A549 (cell line): ENCODE measurements around the gene TBC1D21.

Source experiments
- CBX2 ChIP-seq: fragments of 200-600 bp; sonication (generic); IDR thresholded peaks from 2 replicates; pipeline ENCODE4 v1.6.1; 2016; ENCODE audit warnings: low read depth, mild to moderate bottlenecking, borderline replicate concordance
- CTCF ChIP-seq: fragments of >200 bp; sonication (Bioruptor Twin); formaldehyde crosslinking; IDR thresholded peaks from 3 replicates; pipeline ENCODE4 v1.5.1; 2016
- EP300 ChIP-seq, 2 experiments: fragments of >200 bp; sonication (Bioruptor Twin); formaldehyde crosslinking; IDR thresholded peaks; 2 replicates in 1 of 2; 3 replicates in 1 of 2; pipeline ENCODE4 v1.6.1; 2016 to 2017
- POLR2A ChIP-seq: IDR thresholded peaks from 2 replicates; pipeline ENCODE4 v1.6.1; 2012; ENCODE audit warnings: mild to moderate bottlenecking, low read length
- RAD21 ChIP-seq, 2 experiments: fragments of >200 bp in 1 of 2; sonication (Bioruptor Twin) in 1 of 2; formaldehyde crosslinking in 1 of 2; IDR thresholded peaks in 1 of 2; conservative IDR thresholded peaks in 1 of 2; 2 replicates in 1 of 2; 3 replicates in 1 of 2; pipeline ENCODE4 v1.6.1; 2012 to 2018; ENCODE audit warnings: inconsistent platforms in 1 of 2
- REST ChIP-seq: fragments of 200-600 bp; sonication (generic); IDR thresholded peaks from 2 replicates; pipeline ENCODE4 v1.6.1; 2016; ENCODE audit warnings: antibody characterized with exemption, mild to moderate bottlenecking, moderate library complexity
- RNF2 ChIP-seq: fragments of 200-600 bp; sonication (generic); IDR thresholded peaks from 2 replicates; pipeline ENCODE4 v1.6.1; 2016; ENCODE audit warnings: low read depth, mild to moderate bottlenecking, antibody characterized with exemption, moderate library complexity, borderline replicate concordance
- SREBF2 ChIP-seq: fragments of 450-650 bp; IDR thresholded peaks from 2 replicates; pipeline ENCODE4 v1.6.1; 2014; ENCODE audit warnings: mild to moderate bottlenecking, moderate library complexity

- TF ChIP-seq CTCF = no peak
- TF ChIP-seq POLR2A = no peak
- no peak for TF ChIP-seq RAD21 (conservative IDR thresholded peaks at IDR 0.05 in 1 of 2, IDR thresholded peaks at IDR 0.05 in 1 of 2)
- TF ChIP-seq SREBF2 = no peak
- TF ChIP-seq REST = no peak
- no peak for TF ChIP-seq RNF2
- no peak for TF ChIP-seq EP300 (IDR thresholded peaks at IDR 0.05)
- TF ChIP-seq CBX2 = no peak
Measured at GRCh38 chr15:73869216-73869995, 4.0 kb upstream of the TBC1D21 start.
